GM21515 (cell line): ENCODE results near the gene VPS35.
A peak's percentile ranks its signal among the peaks of the same experiment; 100 is the strongest.

Source experiments
- ATAC-seq: cut with Tn5 transposase; IDR thresholded peaks from one replicate; pipeline ENCODE4 v1.9.1; 2021; ENCODE audit not compliant: unreplicated experiment

VPS35 gene

GRCh38 chr16:46688654-46689364 is at the start of gene VPS35:
TSS of gene VPS35 (minus strand) at chr16:46689178. CDS start at chr16:46689133, 45 bp downstream.
- peak; percentile 82 for ATAC-seq

GRCh38 chr16:46737621-46738214 is 48.7 kb upstream of the VPS35 start:
- no peak for ATAC-seq

GRCh38 chr16:46736695-46737094 is 47.7 kb upstream of the VPS35 start:
- no peak for ATAC-seq

- no peak for ATAC-seq
Measured at GRCh38 chr16:46733319-46733830, 44.4 kb upstream of the VPS35 start.

GRCh38 chr16:46732561-46732960 is 43.6 kb upstream of the VPS35 start:
- ATAC-seq, result no peak

- no peak for ATAC-seq
Measured at GRCh38 chr16:46731691-46732555, 42.9 kb upstream of the VPS35 start.

GRCh38 chr16:46730801-46731690 is 42.1 kb upstream of the VPS35 start:
- no peak for ATAC-seq

GRCh38 chr16:46730126-46730525 is 41.1 kb upstream of the VPS35 start:
- no peak for ATAC-seq

GRCh38 chr16:46729326-46729995 is 40.5 kb upstream of the VPS35 start:
- no peak for ATAC-seq

- no peak for ATAC-seq
Measured at GRCh38 chr16:46728806-46729205, 39.8 kb upstream of the VPS35 start.

GRCh38 chr16:46727630-46728029 is 38.7 kb upstream of the VPS35 start:
- no peak for ATAC-seq

- ATAC-seq, result no peak
Measured at GRCh38 chr16:46727184-46727583, 38.2 kb upstream of the VPS35 start.

GRCh38 chr16:46721885-46722284 is 32.9 kb upstream of the VPS35 start:
- no peak for ATAC-seq

- no peak for ATAC-seq
Measured at GRCh38 chr16:46720619-46721018, 31.6 kb upstream of the VPS35 start.

- no peak for ATAC-seq
Measured at GRCh38 chr16:46719528-46719927, 30.6 kb upstream of the VPS35 start.

GRCh38 chr16:46718214-46718613 is 29.2 kb upstream of the VPS35 start:
- no peak for ATAC-seq

GRCh38 chr16:46717692-46718091 is 28.7 kb upstream of the VPS35 start:
- no peak for ATAC-seq

- no peak for ATAC-seq
Measured at GRCh38 chr16:46715769-46716305, 26.9 kb upstream of the VPS35 start.

- no peak for ATAC-seq
Measured at GRCh38 chr16:46714797-46715591, 26.0 kb upstream of the VPS35 start.
